Upper lobe of right lung (tissue), 1 donor: ENCODE measurements around the gene NR2C2. TPM values are rescaled to one million over a fixed set of nuclear protein-coding genes. Genes with fewer than 3 reads are reported as not detected.
A peak's percentile ranks its signal among the peaks of the same experiment; 100 is the strongest.

Source experiments
- ATAC-seq: fragments of 200-7000 bp; cut with Tn5 transposase; one replicate; pipeline ENCODE4 v1.9.1; 2020; ENCODE audit warnings: mild to moderate bottlenecking, moderate library complexity
- DNase-seq: peaks from one replicate; pipeline ENCODE4 v3.0.0-alpha.2; 2020
- H3K27ac ChIP-seq: fragments of 200-600 bp; one replicate; pipeline ENCODE4 v1.8.0; 2022
- H3K27me3 ChIP-seq: fragments of 200-600 bp; one replicate; pipeline ENCODE4 v1.8.0; 2022; ENCODE audit warnings: mild to moderate bottlenecking
- H3K36me3 ChIP-seq: fragments of 200-600 bp; one replicate; pipeline ENCODE4 v1.8.0; 2022
- H3K4me1 ChIP-seq: fragments of 200-600 bp; one replicate; pipeline ENCODE4 v1.8.0; 2022
- H3K4me3 ChIP-seq: fragments of 200-600 bp; one replicate; pipeline ENCODE4 v1.8.0; 2022; ENCODE audit warnings: mild to moderate bottlenecking
- H3K9me3 ChIP-seq: fragments of 200-600 bp; one replicate; pipeline ENCODE4 v1.8.0; 2022
- intact Hi-C: fragments of 100-400 bp; cut with DNase I; formaldehyde crosslinking; loops from one replicate; pipeline ENCODE4 v1.11.0; 2022
- total RNA-seq: library from RNA; stranded (reverse); fragmentation: NEBNext Ultra II Directional; extraction: Animal tissue kit (Norgen Biotek cat#: 25700); gene quantifications from one replicate; pipeline ENCODE4 v1.2.1, GENCODE V29; 2021
- TF ChIP-seq, protein P1 (sequence below): fragments of 200-600 bp; IDR thresholded peaks from one replicate; pipeline ENCODE4 v1.8.0; 2022; ENCODE audit warnings: antibody characterized with exemption
- donor health status: DM: no; HTN: yes; CAD: no; lungs with severe emphysema.

NR2C2 gene
- total RNA-seq, 1 donor from 2014 or later: 52.5 TPM

DNA sequence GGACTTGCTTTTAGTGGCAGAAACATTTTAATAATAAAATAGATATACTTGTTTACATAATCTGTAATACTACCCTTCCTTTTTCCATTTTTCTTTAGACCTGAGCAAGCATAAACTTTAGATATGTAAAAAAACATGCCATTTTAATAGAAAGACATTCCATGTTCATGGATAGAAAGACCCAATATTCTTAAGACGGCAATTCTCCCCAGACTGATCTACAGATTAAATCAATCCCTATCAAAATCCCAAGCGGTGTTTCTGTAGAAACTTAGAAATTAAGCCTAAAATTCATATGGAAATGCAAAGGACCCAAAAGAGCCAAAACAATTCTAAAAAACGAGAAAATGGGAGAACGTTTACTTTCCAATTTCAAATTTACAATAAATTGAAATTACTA is 106.2 kb downstream of the NR2C2 start:
- Histone ChIP-seq H3K36me3 (peaks cover 62% of the 10 kb centered on the region), H3K9me3 (no peaks in the 10 kb centered on the region), H3K4me1 (no peaks in the 10 kb centered on the region), H3K4me3 (no peak overlapping the region), H3K27me3 (no peaks in the 10 kb centered on the region), H3K27ac (no peak overlapping the region)
- intact Hi-C loops: no loop called here
- no peak for ATAC-seq
- DNase-seq: no peak
- TF ChIP-seq, protein P1, sequence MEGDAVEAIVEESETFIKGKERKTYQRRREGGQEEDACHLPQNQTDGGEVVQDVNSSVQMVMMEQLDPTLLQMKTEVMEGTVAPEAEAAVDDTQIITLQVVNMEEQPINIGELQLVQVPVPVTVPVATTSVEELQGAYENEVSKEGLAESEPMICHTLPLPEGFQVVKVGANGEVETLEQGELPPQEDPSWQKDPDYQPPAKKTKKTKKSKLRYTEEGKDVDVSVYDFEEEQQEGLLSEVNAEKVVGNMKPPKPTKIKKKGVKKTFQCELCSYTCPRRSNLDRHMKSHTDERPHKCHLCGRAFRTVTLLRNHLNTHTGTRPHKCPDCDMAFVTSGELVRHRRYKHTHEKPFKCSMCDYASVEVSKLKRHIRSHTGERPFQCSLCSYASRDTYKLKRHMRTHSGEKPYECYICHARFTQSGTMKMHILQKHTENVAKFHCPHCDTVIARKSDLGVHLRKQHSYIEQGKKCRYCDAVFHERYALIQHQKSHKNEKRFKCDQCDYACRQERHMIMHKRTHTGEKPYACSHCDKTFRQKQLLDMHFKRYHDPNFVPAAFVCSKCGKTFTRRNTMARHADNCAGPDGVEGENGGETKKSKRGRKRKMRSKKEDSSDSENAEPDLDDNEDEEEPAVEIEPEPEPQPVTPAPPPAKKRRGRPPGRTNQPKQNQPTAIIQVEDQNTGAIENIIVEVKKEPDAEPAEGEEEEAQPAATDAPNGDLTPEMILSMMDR: no peak

DNA sequence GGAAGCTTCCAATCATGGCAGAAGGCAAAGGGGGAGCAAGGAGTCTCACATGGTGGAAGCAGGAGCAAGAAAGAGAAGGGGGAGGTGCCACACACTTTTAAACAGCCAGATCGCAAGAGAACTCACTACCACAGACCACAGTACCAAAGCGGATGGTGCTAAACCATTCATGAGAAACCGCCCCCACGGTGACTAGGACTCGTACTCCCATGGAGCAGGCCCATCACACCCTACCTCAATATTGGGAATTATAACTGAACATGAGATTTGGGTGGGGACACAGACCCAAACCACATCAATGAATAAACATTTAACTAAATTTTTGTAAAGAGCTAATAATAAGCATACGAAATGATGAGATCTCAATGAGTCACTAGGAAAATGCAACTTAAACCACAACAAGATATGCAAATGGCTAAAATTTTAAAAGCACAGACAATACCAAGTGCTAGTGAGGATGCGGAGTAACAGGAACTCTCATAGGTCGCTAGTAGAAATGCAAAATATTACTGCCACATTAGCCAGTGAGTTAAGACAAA is 107.7 kb downstream of the NR2C2 start:
- H3K36me3 ChIP-seq: peaks cover 56% of the 10 kb centered on the region
- no peak for ATAC-seq
- intact Hi-C loops: no loop called here
- H3K4me1 ChIP-seq: no peaks in the 10 kb centered on the region
- no peak overlapping the region for H3K27ac ChIP-seq
- no peaks in the 10 kb centered on the region for H3K9me3 ChIP-seq
- DNase-seq: no peak
- no peaks in the 10 kb centered on the region for H3K27me3 ChIP-seq
- TF ChIP-seq, protein P1: no peak
- H3K4me3 ChIP-seq: no peak overlapping the region

DNA sequence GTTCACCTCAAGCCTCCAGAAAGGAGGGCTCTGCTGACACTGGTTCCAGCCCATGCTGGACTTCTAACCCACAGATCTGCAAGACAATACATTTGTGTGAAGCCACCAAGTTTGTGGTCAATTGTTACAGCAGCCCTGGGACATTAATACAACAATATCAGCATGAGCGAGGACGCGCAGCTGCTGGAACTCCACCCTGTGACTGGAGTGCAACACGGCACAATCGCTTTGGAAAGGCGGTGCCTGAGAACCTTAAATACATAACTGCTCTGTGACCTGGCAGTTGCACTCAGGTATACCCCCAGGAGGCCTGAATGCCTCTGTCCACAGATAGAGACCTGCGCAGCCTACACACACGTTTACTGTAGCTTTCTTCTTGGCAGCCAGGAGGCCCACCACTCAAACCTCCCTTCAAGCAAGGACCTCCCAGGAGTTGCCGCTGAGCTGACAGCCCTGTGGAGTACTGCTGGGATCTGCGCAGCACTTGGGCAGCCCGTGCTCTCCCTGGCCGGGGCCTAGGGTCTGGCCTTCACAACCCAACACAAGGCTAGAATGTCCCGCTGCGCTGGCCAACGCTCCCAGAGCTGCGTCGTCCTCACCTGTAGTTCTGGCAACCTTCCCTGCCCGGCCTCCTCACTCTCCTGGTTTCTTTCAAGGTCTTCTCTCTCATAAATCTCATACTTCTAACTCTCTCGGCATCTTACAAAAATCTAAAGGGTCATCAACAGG is 109.5 kb downstream of the NR2C2 start:
- no peak overlapping the region for H3K4me3 ChIP-seq
- H3K4me1 ChIP-seq: no peaks in the 10 kb centered on the region
- H3K27me3 ChIP-seq: no peaks in the 10 kb centered on the region
- no peak for DNase-seq
- no peak for ATAC-seq
- TF ChIP-seq, protein P1: no peak
- H3K27ac ChIP-seq: no peak overlapping the region
- no peaks in the 10 kb centered on the region for H3K9me3 ChIP-seq
- intact Hi-C loops: no loop called here
- peaks cover 39% of the 10 kb centered on the region for H3K36me3 ChIP-seq

DNA sequence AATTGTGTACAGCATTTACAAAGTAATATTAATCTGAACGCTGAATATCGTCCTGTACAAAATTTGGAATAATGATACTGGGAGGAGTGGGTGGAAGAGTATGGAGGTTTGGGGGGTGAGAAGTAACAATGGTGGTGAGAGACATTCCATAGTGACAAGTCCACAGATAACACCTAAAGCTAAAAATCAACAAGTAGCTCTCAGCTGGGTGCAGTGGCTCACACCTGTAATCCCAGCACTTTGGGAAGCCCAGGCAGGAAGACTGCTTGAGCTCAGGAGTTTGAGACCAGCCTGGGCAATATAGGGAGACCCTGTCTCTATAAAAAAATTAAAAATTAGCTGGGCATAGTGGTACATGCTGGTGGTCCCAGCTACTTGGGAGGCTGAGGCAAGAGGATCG is 112.6 kb downstream of the NR2C2 start:
- Histone ChIP-seq H3K36me3 (peaks cover 23% of the 10 kb centered on the region), H3K27ac (no peak overlapping the region), H3K4me3 (no peak overlapping the region), H3K27me3 (no peaks in the 10 kb centered on the region), H3K9me3 (no peaks in the 10 kb centered on the region), H3K4me1 (peaks cover 14% of the 10 kb centered on the region)
- TF ChIP-seq, protein P1: no peak
- DNase-seq (no peak), ATAC-seq (no peak)
- intact Hi-C loops: no loop called here

DNA sequence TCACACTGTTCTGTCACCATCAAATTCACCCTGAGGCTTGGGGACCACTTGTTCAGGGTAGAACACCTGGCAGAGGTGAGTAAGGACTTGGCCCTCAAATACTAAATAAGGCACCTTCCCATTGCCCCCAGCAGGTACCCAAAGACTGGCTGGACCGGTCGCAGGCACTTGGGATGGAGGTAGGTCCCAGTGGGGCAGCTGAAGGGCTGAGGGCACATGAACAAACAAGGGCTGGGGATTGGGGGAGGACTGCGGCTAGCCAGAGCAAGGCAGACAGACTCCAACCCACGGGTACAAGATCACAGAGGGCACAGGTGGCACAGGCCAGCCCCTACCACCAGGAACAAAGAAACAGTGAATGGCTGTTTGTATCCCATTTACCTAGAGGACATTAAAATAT is 115.9 kb downstream of the NR2C2 start:
- H3K27me3 ChIP-seq: no peaks in the 10 kb centered on the region
- no peaks in the 10 kb centered on the region for H3K9me3 ChIP-seq
- peak; percentile 83 for DNase-seq
- no peak overlapping the region for H3K27ac ChIP-seq
- peak overlapping the region; percentile 84 for H3K4me3 ChIP-seq
- peaks cover 14% of the 10 kb centered on the region for H3K4me1 ChIP-seq
- peaks cover 12% of the 10 kb centered on the region for H3K36me3 ChIP-seq
- intact Hi-C loops: no loop called here
- ATAC-seq: peak; percentile 62
- TF ChIP-seq, protein P1: no peak
